C4-2B (cell line): ENCODE results near the gene SAXO2.
"Not testable (repeated sequence)": the region's sequence is repeated elsewhere in the genome, so short reads cannot be mapped to it uniquely, and the experiment has no call there.

ENCODE experiments used
- ZFX ChIP-seq: fragments of 450-650 bp; IDR thresholded peaks from 2 replicates; pipeline ENCODE4 v1.6.1; 2017
- TF ChIP-seq, protein P1 (sequence below): fragments of 450-650 bp; conservative IDR thresholded peaks from 2 replicates; pipeline ENCODE4 v1.5.1; 2017; ENCODE audit warnings: mild to moderate bottlenecking

DNA sequence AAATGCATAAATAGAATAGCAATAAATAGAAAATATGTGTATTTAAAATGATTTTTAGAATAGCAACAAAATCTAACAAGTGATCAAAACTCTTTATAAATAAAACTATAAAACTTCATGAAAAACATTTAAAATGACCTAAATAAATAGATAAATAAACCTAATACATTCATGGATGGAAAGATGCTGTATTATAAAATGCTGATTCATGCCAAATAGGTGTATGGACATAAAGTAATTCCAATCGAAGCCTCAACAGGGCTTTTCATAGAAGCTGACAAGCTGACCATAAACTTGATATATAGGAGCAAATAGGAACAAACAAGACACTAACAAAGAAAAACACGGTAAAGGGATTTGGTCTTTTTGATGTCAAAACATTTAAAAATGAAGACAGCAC, 46.5 kb upstream of the SAXO2 start:
- TF ChIP-seq, protein P1, sequence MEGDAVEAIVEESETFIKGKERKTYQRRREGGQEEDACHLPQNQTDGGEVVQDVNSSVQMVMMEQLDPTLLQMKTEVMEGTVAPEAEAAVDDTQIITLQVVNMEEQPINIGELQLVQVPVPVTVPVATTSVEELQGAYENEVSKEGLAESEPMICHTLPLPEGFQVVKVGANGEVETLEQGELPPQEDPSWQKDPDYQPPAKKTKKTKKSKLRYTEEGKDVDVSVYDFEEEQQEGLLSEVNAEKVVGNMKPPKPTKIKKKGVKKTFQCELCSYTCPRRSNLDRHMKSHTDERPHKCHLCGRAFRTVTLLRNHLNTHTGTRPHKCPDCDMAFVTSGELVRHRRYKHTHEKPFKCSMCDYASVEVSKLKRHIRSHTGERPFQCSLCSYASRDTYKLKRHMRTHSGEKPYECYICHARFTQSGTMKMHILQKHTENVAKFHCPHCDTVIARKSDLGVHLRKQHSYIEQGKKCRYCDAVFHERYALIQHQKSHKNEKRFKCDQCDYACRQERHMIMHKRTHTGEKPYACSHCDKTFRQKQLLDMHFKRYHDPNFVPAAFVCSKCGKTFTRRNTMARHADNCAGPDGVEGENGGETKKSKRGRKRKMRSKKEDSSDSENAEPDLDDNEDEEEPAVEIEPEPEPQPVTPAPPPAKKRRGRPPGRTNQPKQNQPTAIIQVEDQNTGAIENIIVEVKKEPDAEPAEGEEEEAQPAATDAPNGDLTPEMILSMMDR: not testable (repeated sequence)
- not testable (repeated sequence) for TF ChIP-seq ZFX
